B cell (primary cell): ENCODE results near the gene RCSD1. TPM values are rescaled to one million over a fixed set of nuclear protein-coding genes. Genes with fewer than 3 reads are reported as not detected.

Source experiments
- ATAC-seq: fragments of 200-7000 bp; cut with Tn5 transposase; one replicate; pipeline ENCODE4 v1.10.0; 2021; ENCODE audit warnings: low read depth, mild to moderate bottlenecking, moderate number of reproducible peaks, moderate library complexity
- CTCF ChIA-PET: fragments of 350-600 bp; sonication (Branson Sonifier 250); formaldehyde crosslinking; loops from one replicate; lab custom pipeline; 2021; ENCODE audit warnings: antibody characterized with exemption, inconsistent platforms; lab: Charles Lee
- POLR2A ChIA-PET: fragments of 350-600 bp; sonication (Branson Sonifier 250); formaldehyde crosslinking; loops from one replicate; lab custom pipeline; 2021; ENCODE audit warnings: antibody characterized with exemption; lab: Charles Lee
- DNase-seq: peaks from one replicate; pipeline ENCODE4 v3.0.0; 2013
- H2AFZ ChIP-seq: 2 replicates; pipeline ENCODE4 v1.6.1; 2012; ENCODE audit warnings: mild to moderate bottlenecking, low read depth, low read length; ENCODE audit not compliant: insufficient read depth, poor library complexity, severe bottlenecking
- H3K27ac ChIP-seq, 2 donors: 1 replicate in 1 of 2; 2 replicates in 1 of 2; pipeline ENCODE4 v1.5.1; 2012 to 2013; ENCODE audit warnings: low read length in 2 of 2, mild to moderate bottlenecking in 2 of 2, moderate library complexity in 1 of 2
- H3K27me3 ChIP-seq, 4 experiments: fragments of 200-600 bp in 1 of 4; sonication (generic) in 1 of 4; replicated peaks in 1 of 4; 1 replicate in 2 of 4; 2 replicates in 2 of 4; pipeline versions ENCODE4 v1.6.1 to v1.7.0; 2013 to 2016; ENCODE audit warnings: low read length in 3 of 4, mild to moderate bottlenecking in 2 of 4, mixed read lengths in 1 of 4, moderate library complexity in 1 of 4; ENCODE audit not compliant: insufficient read depth in 4 of 4, control insufficient read depth in 3 of 4; ENCODE audit errors: control extremely low read depth in 1 of 4
- H3K36me3 ChIP-seq, 2 experiments: replicated peaks in 1 of 2; 1 replicate in 1 of 2; 2 replicates in 1 of 2; pipeline versions ENCODE4 v1.6.1 to v1.7.1; 2013; ENCODE audit warnings: low read length in 1 of 2; ENCODE audit not compliant: insufficient read depth in 2 of 2, control insufficient read depth in 1 of 2; ENCODE audit errors: control extremely low read depth in 1 of 2, extremely low read depth in 1 of 2
- H3K4me1 ChIP-seq, 2 donors: fragments of 200-600 bp in 1 of 2; sonication (generic) in 1 of 2; 1 replicate in 1 of 2; 2 replicates in 1 of 2; pipeline versions ENCODE4 v1.5.1 to v1.6.1; 2013 to 2017; ENCODE audit warnings: low read length in 2 of 2; ENCODE audit not compliant: control insufficient read depth in 2 of 2, insufficient read depth in 2 of 2
- H3K4me2 ChIP-seq: replicated peaks from 2 replicates; pipeline ENCODE3; 2012; ENCODE audit warnings: mild to moderate bottlenecking, low read depth, low read length; ENCODE audit not compliant: poor library complexity, severe bottlenecking
- H3K4me3 ChIP-seq, 5 experiments: fragments of 200-600 bp in 1 of 5; sonication (generic) in 1 of 5; 1 replicate in 3 of 5; 2 replicates in 2 of 5; pipeline versions ENCODE4 v1.5.1 to v1.7.0; 2011 to 2016; ENCODE audit warnings: low read length in 4 of 5, mild to moderate bottlenecking in 4 of 5, low read depth in 2 of 5, control low read depth in 1 of 5, moderate library complexity in 1 of 5; ENCODE audit not compliant: insufficient read depth in 1 of 5; ENCODE audit errors: control extremely low read depth in 1 of 5, extremely low read depth in 1 of 5
- H3K79me2 ChIP-seq: fragments of 200-600 bp; sonication (generic); one replicate; pipeline ENCODE4 v1.6.0; 2016; ENCODE audit warnings: low read length; ENCODE audit not compliant: control insufficient read depth, insufficient read depth
- H3K9ac ChIP-seq: fragments of 200-600 bp; sonication (generic); 2 replicates; pipeline ENCODE4 v1.6.1; 2017; ENCODE audit warnings: mild to moderate bottlenecking, low read length, moderate library complexity
- H3K9me3 ChIP-seq, 3 donors: one replicate each; pipeline versions ENCODE4 v1.6.1 to v1.7.1; 2013; ENCODE audit warnings: low read length in 2 of 3; ENCODE audit not compliant: control insufficient read depth in 2 of 3, insufficient read depth in 1 of 3; ENCODE audit errors: control extremely low read depth in 1 of 3
- H4K20me1 ChIP-seq: 2 replicates; pipeline ENCODE4 v1.6.0; 2012; ENCODE audit warnings: mild to moderate bottlenecking, low read length; ENCODE audit not compliant: insufficient read depth, control insufficient read depth, poor library complexity, severe bottlenecking
- H3K27ac Mint-ChIP-seq: one replicate; pipeline ENCODE4 v1.8.0; 2021; ENCODE audit warnings: mixed read lengths
- H3K27me3 Mint-ChIP-seq: one replicate; pipeline ENCODE4 v1.8.0; 2021; ENCODE audit warnings: mixed read lengths
- H3K4me1 Mint-ChIP-seq: one replicate; pipeline ENCODE4 v1.8.0; 2021; ENCODE audit warnings: mixed read lengths
- H3K4me3 Mint-ChIP-seq: one replicate; pipeline ENCODE4 v1.8.0; 2021; ENCODE audit warnings: mixed read lengths
- H3K9me3 Mint-ChIP-seq: one replicate; pipeline ENCODE4 v1.8.0; 2022; ENCODE audit warnings: mixed read lengths; ENCODE audit not compliant: insufficient read depth
- EZH2 ChIP-seq: IDR thresholded peaks from 2 replicates; pipeline ENCODE4 v1.6.1; 2012; ENCODE audit warnings: borderline replicate concordance, low read depth, mild to moderate bottlenecking, moderate library complexity, low read length; ENCODE audit not compliant: insufficient read depth, poor library complexity, severe bottlenecking
- WGBS: methylation state at CpG from one replicate; pipeline ENCODE4 v1.1.5; 2013; ENCODE audit warnings: missing lambda C conversion rate; ENCODE audit not compliant: insufficient coverage; 5-methylcytosine and 5-hydroxymethylcytosine counted together
- intact Hi-C: fragments of 100-400 bp; cut with micrococcal nuclease; formaldehyde crosslinking; loops from one replicate; pipeline ENCODE4 v1.10.0; 2022
- polyA plus RNA-seq: library from polyadenylated mRNA; depleted of rRNA; stranded (reverse); fragments of >200 nt; gene quantifications from 2 replicates; pipeline ENCODE4 v1.2.3, GENCODE V29; 2012
- total RNA-seq, 2 donors: library from RNA; stranded (reverse); fragments of 120-200 nt in 1 of 2; gene quantifications; 1 replicate in 1 of 2; 2 replicates in 1 of 2; pipeline versions ENCODE4 v1.2.3 to v1.2.4, GENCODE V29; 2013 to 2022
- TF ChIP-seq, protein P1 (sequence below): fragments of 200-600 bp; IDR thresholded peaks from one replicate; pipeline ENCODE4 v1.8.0; 2022; ENCODE audit warnings: antibody characterized with exemption, mild to moderate bottlenecking

The RCSD1 gene
- total and polyA plus RNA-seq, 2 donors (not counting 1 experiment from before 2014, with no cell fraction given) = 129 to 525 TPM

DNA sequence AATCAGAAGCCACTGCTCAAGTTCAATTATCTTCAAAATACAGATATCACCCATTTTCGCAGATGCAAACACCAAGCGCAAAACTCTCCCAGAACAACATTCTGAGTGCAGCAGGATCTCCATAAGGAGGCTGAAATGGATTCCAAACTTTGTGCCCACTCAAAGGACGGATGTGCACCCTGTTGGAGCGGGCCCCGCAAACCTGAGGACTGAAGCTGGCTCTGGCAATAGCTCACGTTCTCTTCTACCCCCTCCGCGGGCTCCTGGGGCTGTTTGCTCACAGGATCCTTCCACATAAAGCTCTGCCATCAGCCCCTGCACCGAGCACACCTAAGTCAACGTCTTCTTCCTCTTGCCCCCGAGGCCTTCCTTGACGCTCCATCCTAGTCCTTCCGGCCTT, 11.7 kb upstream of the RCSD1 start:
- H3K4me1 ChIP-seq = peaks cover 88 to 93% of the 10 kb centered on the region in 2 donors
- peak overlapping the region; percentile 3 for H2AFZ ChIP-seq
- ChIA-PET CTCF (interaction anchor here (0.8 to 7.3 kb wide), 5 partner anchors 9 to 97 kb away, joined by 3 to 133 read pairs (median 6); no protein-coding TSS in a partner anchor), POLR2A (interaction anchor here (0.8 to 7.6 kb wide), 4 partner anchors 10 to 89 kb away, joined by 4 to 289 read pairs (median 7); partner anchors contain the start of gene RCSD1)
- H3K4me3 ChIP-seq = peak overlapping the region in 1 of 5 experiments; percentile 58
- H3K27me3 ChIP-seq = no peaks in the 10 kb centered on the region
- peaks cover 3 to 5% (median 3%) of the 10 kb centered on the region in 3 donors for H3K9me3 ChIP-seq
- Mint-ChIP-seq H3K9me3 (no peaks in the 10 kb centered on the region), H3K27me3 (no peaks in the 10 kb centered on the region), H3K4me1 (peaks cover 87% of the 10 kb centered on the region), H3K4me3 (peak overlapping the region; percentile 84), H3K27ac (peak overlapping the region; percentile 92)
- TF ChIP-seq, protein P1, sequence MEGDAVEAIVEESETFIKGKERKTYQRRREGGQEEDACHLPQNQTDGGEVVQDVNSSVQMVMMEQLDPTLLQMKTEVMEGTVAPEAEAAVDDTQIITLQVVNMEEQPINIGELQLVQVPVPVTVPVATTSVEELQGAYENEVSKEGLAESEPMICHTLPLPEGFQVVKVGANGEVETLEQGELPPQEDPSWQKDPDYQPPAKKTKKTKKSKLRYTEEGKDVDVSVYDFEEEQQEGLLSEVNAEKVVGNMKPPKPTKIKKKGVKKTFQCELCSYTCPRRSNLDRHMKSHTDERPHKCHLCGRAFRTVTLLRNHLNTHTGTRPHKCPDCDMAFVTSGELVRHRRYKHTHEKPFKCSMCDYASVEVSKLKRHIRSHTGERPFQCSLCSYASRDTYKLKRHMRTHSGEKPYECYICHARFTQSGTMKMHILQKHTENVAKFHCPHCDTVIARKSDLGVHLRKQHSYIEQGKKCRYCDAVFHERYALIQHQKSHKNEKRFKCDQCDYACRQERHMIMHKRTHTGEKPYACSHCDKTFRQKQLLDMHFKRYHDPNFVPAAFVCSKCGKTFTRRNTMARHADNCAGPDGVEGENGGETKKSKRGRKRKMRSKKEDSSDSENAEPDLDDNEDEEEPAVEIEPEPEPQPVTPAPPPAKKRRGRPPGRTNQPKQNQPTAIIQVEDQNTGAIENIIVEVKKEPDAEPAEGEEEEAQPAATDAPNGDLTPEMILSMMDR = no peak
- TF ChIP-seq EZH2 = no peak
- intact Hi-C loops = loop anchor here (5.0 kb wide), 1 partner anchor 34 kb away; no protein-coding TSS in a partner anchor
- peak; percentile 34 for DNase-seq
- H3K27ac ChIP-seq = peak overlapping the region; percentile 89 to 97
- peak overlapping the region; percentile 62 for H3K9ac ChIP-seq
- peak overlapping the region; percentile 85 for H3K4me2 ChIP-seq
- peaks cover 19% of the 10 kb centered on the region for H3K79me2 ChIP-seq
- no peaks in the 10 kb centered on the region for H4K20me1 ChIP-seq
- ATAC-seq = no peak
- no peaks in the 10 kb centered on the region for H3K36me3 ChIP-seq
- WGBS = 69% methylated on average over 13 of the region's 13 CpGs

DNA sequence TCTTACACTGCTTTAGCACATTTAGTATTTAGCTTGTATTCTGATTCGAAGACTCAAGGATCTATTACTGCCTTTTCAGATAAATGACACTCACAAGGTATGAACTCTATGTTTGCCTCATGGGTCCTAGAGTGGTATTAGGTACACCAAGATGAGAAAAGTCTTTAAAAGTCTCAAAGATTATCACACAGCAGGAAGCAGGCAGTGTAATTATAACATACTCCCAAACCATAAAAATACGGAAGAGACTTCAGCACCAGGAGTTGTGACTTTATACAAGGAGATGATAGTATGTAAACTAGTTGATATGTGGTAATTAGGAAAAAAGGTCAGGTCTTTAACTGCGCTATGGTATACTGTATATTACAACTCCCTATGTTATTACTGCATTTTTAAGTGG, 11.2 kb upstream of the RCSD1 start:
- no peak overlapping the region for H3K9ac ChIP-seq
- ATAC-seq = no peak
- CTCF ChIA-PET = interaction anchor here (0.8 to 7.3 kb wide), 5 partner anchors 9 to 96 kb away, joined by 3 to 133 read pairs (median 6); no protein-coding TSS in a partner anchor

More for the DNA sequence above, 11.2 kb upstream of the RCSD1 start:
- no peaks in the 10 kb centered on the region for H3K27me3 Mint-ChIP-seq
- intact Hi-C loops = loop anchor here (5.0 kb wide), 1 partner anchor 34 kb away; no protein-coding TSS in a partner anchor
- H3K27ac ChIP-seq = peak overlapping the region; percentile 89 to 97
- no peaks in the 10 kb centered on the region for H3K27me3 ChIP-seq
- no peaks in the 10 kb centered on the region for H3K36me3 ChIP-seq
- no peaks in the 10 kb centered on the region for H3K9me3 Mint-ChIP-seq
- H2AFZ ChIP-seq = peak overlapping the region; percentile 3
- peaks cover 19% of the 10 kb centered on the region for H3K79me2 ChIP-seq
- peaks cover 86% of the 10 kb centered on the region for H3K4me1 Mint-ChIP-seq
- POLR2A ChIA-PET = interaction anchor here (0.8 to 7.6 kb wide), 3 partner anchors 13 to 89 kb away, joined by 4 to 289 read pairs (median 5); partner anchors contain the start of gene RCSD1
- H3K27ac Mint-ChIP-seq = peak overlapping the region; percentile 92
- WGBS = no CpG with 5 or more reads among the region's 3 CpGs
- H3K4me3 ChIP-seq = no peak overlapping the region
- no peak for TF ChIP-seq EZH2
- TF ChIP-seq, protein P1 = no peak
- DNase-seq = peak; percentile 30
- H3K9me3 ChIP-seq = peaks cover 3 to 5% (median 3%) of the 10 kb centered on the region in 3 donors
- peaks cover 86 to 90% of the 10 kb centered on the region in 2 donors for H3K4me1 ChIP-seq
- H3K4me3 Mint-ChIP-seq = peak overlapping the region; percentile 84
- no peaks in the 10 kb centered on the region for H4K20me1 ChIP-seq
- peak overlapping the region; percentile 85 for H3K4me2 ChIP-seq
